ENCODE data around the gene CEP104.

CEP104 gene

DNA sequence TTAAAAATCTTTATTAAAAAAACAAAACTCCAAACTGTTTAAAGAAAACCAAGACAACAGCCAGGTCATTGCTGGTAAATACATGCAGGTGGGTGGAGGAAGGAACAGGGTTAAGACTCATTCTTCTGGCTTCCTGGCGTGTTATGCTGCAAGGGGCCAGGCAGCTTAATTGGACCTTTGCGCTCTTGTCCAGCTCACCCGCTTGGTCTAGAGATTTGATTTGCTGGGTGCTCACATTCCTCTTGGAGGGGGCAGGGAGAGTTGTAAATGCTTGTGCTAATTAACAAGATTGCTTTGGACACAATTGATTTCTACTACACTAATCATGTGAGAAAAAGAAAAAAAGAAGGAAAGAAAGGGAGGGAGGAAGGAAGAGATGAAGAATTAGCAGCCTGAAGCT is 10.5 kb downstream of the CEP104 start:
- no peaks in the 10 kb centered on the region for H3K79me2 ChIP-seq (ENCODE audit: control insufficient read depth, insufficient read depth, low read length, unreplicated experiment)
- H3K27ac ChIP-seq (ENCODE audit: low read depth, low read length) = no peak overlapping the region
- no peaks in the 10 kb centered on the region for H3K4me1 ChIP-seq (ENCODE audit: control insufficient read depth, insufficient read depth, low read length, unreplicated experiment)
- 0 out of 2 replicates have a peak, but pooled peaks cover 4% of the 10 kb centered on the region for H3K36me3 ChIP-seq (ENCODE audit: insufficient read depth, low read length)
- no peak overlapping the region for H3K4me3 ChIP-seq (ENCODE audit: low read depth, low read length)
- H3K27me3 ChIP-seq (ENCODE audit: insufficient read depth, low read length) = no peaks in the 10 kb centered on the region
- H2AFZ ChIP-seq (ENCODE audit: low read length, unreplicated experiment) = no peak overlapping the region

DNA sequence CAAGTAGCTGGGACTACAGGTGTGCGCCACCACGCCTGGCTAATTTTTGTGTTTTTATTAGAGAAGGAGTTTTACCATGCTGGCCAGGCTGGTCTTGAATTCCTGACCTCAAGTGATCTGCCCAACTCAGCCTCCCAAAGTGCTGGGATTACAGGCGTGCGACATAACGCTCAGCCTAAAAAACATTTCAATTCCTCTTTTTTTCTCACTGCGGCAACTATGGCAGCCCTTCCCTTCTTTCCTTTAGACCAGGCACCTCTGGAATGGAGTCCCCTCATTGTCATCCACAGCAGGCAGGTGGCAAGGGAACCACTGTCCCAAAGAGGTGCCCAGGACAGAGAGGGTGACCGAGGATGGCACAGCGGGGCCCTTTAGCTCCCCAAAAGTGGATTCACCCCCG is 14.1 kb downstream of the CEP104 start:
- peaks cover 20% of the 10 kb centered on the region; the same call in 1 of the 2 replicates for H3K36me3 ChIP-seq (ENCODE audit: insufficient read depth, low read length)
- no peak overlapping the region for H3K27ac ChIP-seq (ENCODE audit: low read depth, low read length)
- H2AFZ ChIP-seq (ENCODE audit: low read length, unreplicated experiment) = no peak overlapping the region
- no peaks in the 10 kb centered on the region for H3K27me3 ChIP-seq (ENCODE audit: insufficient read depth, low read length)
- no peaks in the 10 kb centered on the region for H3K79me2 ChIP-seq (ENCODE audit: control insufficient read depth, insufficient read depth, low read length, unreplicated experiment)
- no peak overlapping the region for H3K4me3 ChIP-seq (ENCODE audit: low read depth, low read length)
- H3K4me1 ChIP-seq (ENCODE audit: control insufficient read depth, insufficient read depth, low read length, unreplicated experiment) = no peaks in the 10 kb centered on the region

DNA sequence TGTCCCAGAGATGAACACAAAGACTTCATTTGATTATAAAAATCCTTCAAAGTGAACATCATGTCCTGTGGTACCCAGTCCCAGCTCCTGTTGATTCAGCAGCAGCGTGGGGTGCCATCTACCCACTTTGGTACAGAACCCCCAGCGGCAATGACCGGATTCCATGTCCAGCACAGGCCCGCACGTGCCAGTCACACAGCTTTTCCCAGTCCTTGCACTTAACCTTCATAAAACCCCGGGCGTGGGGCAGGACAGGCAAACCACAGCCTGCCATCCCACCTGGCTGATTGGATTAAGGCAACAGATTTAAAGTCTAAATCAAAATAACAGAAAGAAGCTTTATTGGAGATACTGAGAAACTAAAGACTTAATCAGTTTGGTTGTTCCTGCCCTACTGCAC is 15.5 kb downstream of the CEP104 start:
- Histone ChIP-seq H2AFZ (ENCODE audit: low read length, unreplicated experiment) (no peak overlapping the region), H3K27ac (ENCODE audit: low read depth, low read length) (no peak overlapping the region), H3K79me2 (ENCODE audit: control insufficient read depth, insufficient read depth, low read length, unreplicated experiment) (no peaks in the 10 kb centered on the region), H3K27me3 (ENCODE audit: insufficient read depth, low read length) (no peaks in the 10 kb centered on the region), H3K36me3 (ENCODE audit: insufficient read depth, low read length) (peaks cover 33% of the 10 kb centered on the region), H3K4me3 (ENCODE audit: low read depth, low read length) (no peak overlapping the region), H3K4me1 (ENCODE audit: control insufficient read depth, insufficient read depth, low read length, unreplicated experiment) (no peaks in the 10 kb centered on the region)

DNA sequence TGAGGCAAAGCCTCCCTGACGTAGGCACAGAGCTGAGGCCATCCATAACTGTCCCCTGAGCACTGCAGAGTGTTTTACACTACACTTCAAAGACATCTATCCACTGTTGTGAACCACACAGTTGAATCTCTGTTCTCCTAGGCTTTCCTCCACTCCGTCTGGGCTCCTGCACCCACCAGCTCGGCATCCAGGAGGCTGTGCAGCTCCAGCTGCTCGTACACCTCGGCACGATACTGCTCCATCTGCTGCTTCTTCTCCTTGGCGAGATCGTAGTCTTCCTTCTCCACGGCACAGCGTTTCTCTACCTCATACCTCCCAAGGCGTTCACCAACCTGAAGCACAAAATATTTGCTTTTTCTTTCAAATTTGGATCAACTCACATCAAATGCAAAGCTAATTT is 18.2 kb downstream of the CEP104 start:
- no peak overlapping the region for H3K4me3 ChIP-seq (ENCODE audit: low read depth, low read length)
- no peak overlapping the region for H2AFZ ChIP-seq (ENCODE audit: low read length, unreplicated experiment)
- H3K36me3 ChIP-seq (ENCODE audit: insufficient read depth, low read length) = peaks cover 35% of the 10 kb centered on the region
- H3K4me1 ChIP-seq (ENCODE audit: control insufficient read depth, insufficient read depth, low read length, unreplicated experiment) = no peaks in the 10 kb centered on the region
- no peaks in the 10 kb centered on the region for H3K79me2 ChIP-seq (ENCODE audit: control insufficient read depth, insufficient read depth, low read length, unreplicated experiment)
- H3K27ac ChIP-seq (ENCODE audit: low read depth, low read length) = no peak overlapping the region
- no peaks in the 10 kb centered on the region for H3K27me3 ChIP-seq (ENCODE audit: insufficient read depth, low read length)

DNA sequence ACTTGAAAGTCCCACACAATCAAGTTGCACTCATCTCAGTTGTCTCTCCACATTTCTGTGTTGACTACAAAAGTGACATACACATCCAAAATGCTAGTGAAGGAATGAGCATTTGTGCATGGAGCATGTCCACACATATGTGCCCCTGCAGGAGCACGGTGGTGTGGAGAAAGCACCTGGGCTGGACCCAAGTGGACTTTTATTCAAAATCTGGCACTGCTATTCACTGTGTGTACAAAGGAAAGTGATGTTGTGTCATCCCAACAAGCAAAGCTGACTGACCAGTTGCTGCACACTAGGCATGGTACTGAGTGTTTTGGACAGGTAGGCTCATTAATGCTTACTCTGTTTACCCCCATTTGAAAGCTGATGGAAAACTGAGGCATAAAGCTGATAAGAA is 19.3 kb downstream of the CEP104 start:
- no peaks in the 10 kb centered on the region for H3K27me3 ChIP-seq (ENCODE audit: insufficient read depth, low read length)
- H3K4me1 ChIP-seq (ENCODE audit: control insufficient read depth, insufficient read depth, low read length, unreplicated experiment) = no peaks in the 10 kb centered on the region
- H2AFZ ChIP-seq (ENCODE audit: low read length, unreplicated experiment) = no peak overlapping the region
- no peak overlapping the region for H3K27ac ChIP-seq (ENCODE audit: low read depth, low read length)
- H3K79me2 ChIP-seq (ENCODE audit: control insufficient read depth, insufficient read depth, low read length, unreplicated experiment) = no peaks in the 10 kb centered on the region
- peaks cover 39% of the 10 kb centered on the region for H3K36me3 ChIP-seq (ENCODE audit: insufficient read depth, low read length)
- no peak overlapping the region for H3K4me3 ChIP-seq (ENCODE audit: low read depth, low read length)

DNA sequence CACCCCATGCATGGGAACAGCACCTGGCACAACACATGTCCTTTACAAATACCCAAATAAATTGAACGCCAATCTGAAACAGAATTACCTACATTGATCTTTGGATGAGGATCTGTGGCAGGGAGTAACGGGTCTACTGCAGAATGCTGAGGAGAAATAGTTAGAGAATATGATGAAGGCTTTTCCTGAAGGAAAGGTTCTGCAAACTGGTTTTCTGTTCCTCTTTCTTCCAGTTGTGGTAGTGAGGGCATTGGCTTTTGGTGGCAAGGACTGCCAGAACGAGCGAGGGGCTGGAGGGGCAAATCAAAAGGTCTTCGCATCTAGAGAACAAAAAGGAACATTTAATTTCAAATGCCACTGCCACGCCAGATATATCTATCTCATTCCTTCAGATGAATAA is 19.8 kb downstream of the CEP104 start:
- H3K79me2 ChIP-seq (ENCODE audit: control insufficient read depth, insufficient read depth, low read length, unreplicated experiment) = no peaks in the 10 kb centered on the region
- H3K4me1 ChIP-seq (ENCODE audit: control insufficient read depth, insufficient read depth, low read length, unreplicated experiment) = no peaks in the 10 kb centered on the region
- peaks cover 39% of the 10 kb centered on the region for H3K36me3 ChIP-seq (ENCODE audit: insufficient read depth, low read length)
- H3K27ac ChIP-seq (ENCODE audit: low read depth, low read length) = no peak overlapping the region
- H2AFZ ChIP-seq (ENCODE audit: low read length, unreplicated experiment) = no peak overlapping the region
- H3K27me3 ChIP-seq (ENCODE audit: insufficient read depth, low read length) = no peaks in the 10 kb centered on the region
- H3K4me3 ChIP-seq (ENCODE audit: low read depth, low read length) = no peak overlapping the region

DNA sequence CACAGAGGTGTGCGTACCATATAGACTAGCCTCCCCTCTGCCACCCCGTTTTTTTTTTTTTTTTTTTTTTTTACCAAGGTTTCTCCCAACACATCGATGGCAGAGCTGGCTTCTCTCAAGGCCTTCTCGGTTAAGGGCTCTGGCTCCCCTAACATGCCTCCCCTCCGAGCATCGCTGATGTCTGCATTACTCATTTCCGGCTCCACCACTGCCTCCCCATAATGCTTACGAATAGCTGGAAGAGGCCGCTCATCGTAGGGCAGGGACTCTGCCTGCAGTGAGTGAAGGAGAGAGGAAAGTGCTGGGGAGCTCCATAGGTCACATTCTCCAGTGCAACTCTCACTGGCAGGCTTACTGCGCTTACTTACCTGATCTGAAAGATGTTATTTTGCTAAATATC is 20.6 kb downstream of the CEP104 start:
- Histone ChIP-seq H3K27me3 (ENCODE audit: insufficient read depth, low read length) (no peaks in the 10 kb centered on the region), H3K79me2 (ENCODE audit: control insufficient read depth, insufficient read depth, low read length, unreplicated experiment) (no peaks in the 10 kb centered on the region), H3K4me3 (ENCODE audit: low read depth, low read length) (no peak overlapping the region), H3K27ac (ENCODE audit: low read depth, low read length) (no peak overlapping the region), H2AFZ (ENCODE audit: low read length, unreplicated experiment) (no peak overlapping the region), H3K36me3 (ENCODE audit: insufficient read depth, low read length) (peaks cover 39% of the 10 kb centered on the region), H3K4me1 (ENCODE audit: control insufficient read depth, insufficient read depth, low read length, unreplicated experiment) (no peaks in the 10 kb centered on the region)

DNA sequence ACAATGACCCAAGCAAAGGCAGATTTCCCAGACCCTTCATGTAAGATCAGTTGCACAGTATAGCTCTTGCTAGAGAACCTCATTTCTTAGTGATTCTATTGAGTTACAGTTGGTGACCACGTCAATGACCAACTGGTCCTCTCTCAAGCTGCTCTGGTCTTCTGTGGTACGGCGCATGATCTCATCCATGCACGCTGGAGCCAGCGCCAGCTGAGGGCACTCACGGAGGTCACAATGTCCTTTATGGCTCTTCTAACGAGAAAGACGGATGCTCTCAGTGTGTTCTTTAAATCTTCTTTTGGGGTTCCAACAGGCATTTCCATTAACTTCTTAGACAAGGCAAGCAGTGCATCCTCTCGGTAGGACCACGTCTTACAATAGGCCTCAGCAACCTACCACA is 22.3 kb downstream of the CEP104 start:
- H2AFZ ChIP-seq (ENCODE audit: low read length, unreplicated experiment) = no peak overlapping the region
- H3K27ac ChIP-seq (ENCODE audit: low read depth, low read length) = no peak overlapping the region
- no peaks in the 10 kb centered on the region for H3K79me2 ChIP-seq (ENCODE audit: control insufficient read depth, insufficient read depth, low read length, unreplicated experiment)
- H3K27me3 ChIP-seq (ENCODE audit: insufficient read depth, low read length) = no peaks in the 10 kb centered on the region
- H3K4me3 ChIP-seq (ENCODE audit: low read depth, low read length) = no peak overlapping the region
- H3K36me3 ChIP-seq (ENCODE audit: insufficient read depth, low read length) = peaks cover 36% of the 10 kb centered on the region
- H3K4me1 ChIP-seq (ENCODE audit: control insufficient read depth, insufficient read depth, low read length, unreplicated experiment) = no peaks in the 10 kb centered on the region

DNA sequence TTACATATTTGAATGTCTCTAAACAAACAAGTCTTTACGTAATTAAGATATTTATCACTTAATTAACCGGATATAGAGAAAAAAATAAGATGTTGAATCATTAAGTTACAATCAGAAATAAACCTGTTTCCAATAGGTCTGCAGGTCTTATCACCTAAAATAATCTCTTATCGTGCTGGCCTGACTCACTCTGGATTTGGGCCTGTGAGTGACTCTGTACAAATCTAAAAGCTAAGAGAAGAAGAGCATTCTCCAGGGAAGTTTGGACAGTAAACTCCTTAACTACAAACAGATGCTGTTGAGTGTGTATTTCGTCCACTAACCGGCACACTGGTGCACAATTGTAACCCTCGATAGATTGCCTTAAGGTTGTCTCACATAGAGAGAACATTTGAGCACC is 25.3 kb downstream of the CEP104 start:
- Histone ChIP-seq H3K4me1 (ENCODE audit: control insufficient read depth, insufficient read depth, low read length, unreplicated experiment) (no peaks in the 10 kb centered on the region), H3K36me3 (ENCODE audit: insufficient read depth, low read length) (peaks cover 11% of the 10 kb centered on the region), H3K4me3 (ENCODE audit: low read depth, low read length) (no peak overlapping the region), H3K79me2 (ENCODE audit: control insufficient read depth, insufficient read depth, low read length, unreplicated experiment) (no peaks in the 10 kb centered on the region), H2AFZ (ENCODE audit: low read length, unreplicated experiment) (no peak overlapping the region), H3K27ac (ENCODE audit: low read depth, low read length) (no peak overlapping the region), H3K27me3 (ENCODE audit: insufficient read depth, low read length) (no peaks in the 10 kb centered on the region)

DNA sequence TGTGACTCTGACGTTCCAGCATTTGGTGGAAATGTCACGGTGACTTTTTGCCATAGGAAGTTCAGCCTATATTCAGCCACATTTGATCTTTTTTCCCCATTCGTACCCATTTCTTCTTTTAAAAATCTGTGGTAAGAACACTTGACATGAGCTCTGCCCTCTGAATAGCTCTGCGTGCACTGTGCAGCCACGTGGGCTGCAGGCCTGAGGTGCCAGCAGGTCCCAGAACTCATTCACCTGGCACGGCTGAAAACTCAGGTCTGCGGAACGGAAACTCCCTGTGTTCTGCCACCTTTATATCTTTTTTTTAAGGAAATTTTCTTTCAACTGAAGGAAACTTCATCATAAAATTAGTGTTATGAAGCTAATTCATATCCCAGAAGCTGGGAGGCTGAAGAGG is 28.6 kb downstream of the CEP104 start:
- no peaks in the 10 kb centered on the region for H3K4me1 ChIP-seq (ENCODE audit: control insufficient read depth, insufficient read depth, low read length, unreplicated experiment)
- H3K79me2 ChIP-seq (ENCODE audit: control insufficient read depth, insufficient read depth, low read length, unreplicated experiment) = no peaks in the 10 kb centered on the region
- H3K4me3 ChIP-seq (ENCODE audit: low read depth, low read length) = no peak overlapping the region
- peaks cover 5% of the 10 kb centered on the region; the same call in 1 of the 2 replicates for H3K36me3 ChIP-seq (ENCODE audit: insufficient read depth, low read length)
- H2AFZ ChIP-seq (ENCODE audit: low read length, unreplicated experiment) = no peak overlapping the region
- H3K27ac ChIP-seq (ENCODE audit: low read depth, low read length) = no peak overlapping the region
- no peaks in the 10 kb centered on the region for H3K27me3 ChIP-seq (ENCODE audit: insufficient read depth, low read length)

DNA sequence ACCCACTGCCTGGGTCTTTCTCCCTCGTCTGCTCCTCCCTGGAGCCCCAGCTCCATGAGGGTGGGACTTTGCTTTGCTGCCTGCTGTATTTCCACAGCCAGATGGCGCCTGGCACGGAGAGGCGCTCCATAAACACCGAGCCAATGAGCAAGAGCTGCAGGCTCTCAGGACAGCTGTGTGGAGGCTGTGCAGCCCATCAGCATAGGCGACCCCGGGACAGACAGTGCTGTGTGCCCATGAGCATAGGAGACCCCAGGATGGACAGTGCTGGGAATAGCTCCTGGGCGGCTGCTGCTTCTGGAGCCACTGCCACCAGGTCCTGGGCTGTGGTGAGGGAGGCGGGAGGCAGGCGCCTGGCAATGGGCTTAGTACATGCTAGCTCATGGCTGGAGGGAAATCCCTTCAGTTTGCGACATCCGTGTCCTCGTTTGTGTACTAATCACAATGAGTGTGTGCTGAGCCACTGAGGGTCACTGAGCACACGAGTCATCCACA is 29.2 kb downstream of the CEP104 start:
- Histone ChIP-seq H3K79me2 (ENCODE audit: control insufficient read depth, insufficient read depth, low read length, unreplicated experiment) (no peaks in the 10 kb centered on the region), H3K27me3 (ENCODE audit: insufficient read depth, low read length) (no peaks in the 10 kb centered on the region), H3K36me3 (ENCODE audit: insufficient read depth, low read length) (peaks cover 5% of the 10 kb centered on the region; the same call in 1 of the 2 replicates), H3K4me3 (ENCODE audit: low read depth, low read length) (no peak overlapping the region), H2AFZ (ENCODE audit: low read length, unreplicated experiment) (no peak overlapping the region), H3K27ac (ENCODE audit: low read depth, low read length) (no peak overlapping the region), H3K4me1 (ENCODE audit: control insufficient read depth, insufficient read depth, low read length, unreplicated experiment) (no peaks in the 10 kb centered on the region)

Measured in ACC112 (cell line).